HG02840 (cell line): Measurements from ENCODE around the gene SYMPK.
A peak's percentile ranks its signal among the peaks of the same experiment; 100 is the strongest.

Source experiments
- ATAC-seq: cut with Tn5 transposase; IDR thresholded peaks from one replicate; pipeline ENCODE4 v1.9.1; 2021; ENCODE audit warnings: mild to moderate bottlenecking, moderate library complexity, moderate number of reproducible peaks; ENCODE audit not compliant: unreplicated experiment, low FRiP score

SYMPK gene

DNA sequence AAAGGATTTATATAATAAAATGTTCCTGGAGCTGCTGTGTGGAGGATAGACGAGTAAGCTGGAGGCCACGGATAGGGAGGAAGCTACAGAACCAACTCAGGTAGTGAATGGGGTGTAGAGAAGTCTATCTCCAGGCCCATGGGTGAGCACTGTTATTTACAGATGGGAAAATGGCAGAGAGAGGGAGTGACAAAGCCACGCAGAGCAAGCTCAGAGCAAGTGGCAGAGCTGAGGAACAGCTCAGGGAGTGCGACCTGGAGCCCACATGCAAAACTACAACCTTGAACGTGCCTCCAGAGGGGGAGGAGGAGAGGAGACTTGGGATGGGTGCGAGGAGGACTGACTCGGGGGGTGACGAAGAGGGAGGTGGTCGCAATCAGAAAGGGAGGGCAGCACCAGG lies 34.4 kb downstream of the SYMPK start:
- ATAC-seq: no peak

DNA sequence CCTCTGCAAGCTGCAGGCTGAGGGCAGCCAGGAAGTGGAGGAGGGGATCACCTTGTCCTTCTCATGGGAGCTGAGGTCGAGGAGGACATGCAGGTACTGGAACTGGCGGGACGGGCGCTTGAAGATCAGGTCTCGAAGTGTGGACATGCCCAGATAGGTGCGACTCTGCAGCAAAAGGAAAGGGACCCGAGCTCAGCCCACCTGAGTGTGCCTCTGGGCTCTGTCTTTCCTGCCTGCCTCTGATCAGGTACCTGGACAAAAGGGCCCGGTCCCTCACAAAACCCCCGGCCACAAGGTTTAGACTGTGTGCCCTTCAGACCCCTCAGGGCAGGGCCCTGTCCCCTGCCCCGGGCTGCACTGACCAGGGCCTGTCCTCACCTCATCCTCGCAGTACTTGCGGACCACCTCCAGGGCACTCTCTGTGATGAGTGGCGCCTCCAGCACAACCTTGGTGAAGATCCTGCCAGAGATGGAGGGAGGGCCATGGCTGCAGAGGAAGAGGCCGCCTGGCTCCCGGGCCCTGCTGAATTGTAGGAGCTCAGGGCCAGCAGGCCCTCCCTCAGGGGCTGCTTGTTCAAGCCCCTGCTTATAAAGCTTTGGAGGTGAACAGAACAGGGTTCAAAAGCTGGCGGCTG lies 35.4 kb downstream of the SYMPK start:
- ATAC-seq: no peak

DNA sequence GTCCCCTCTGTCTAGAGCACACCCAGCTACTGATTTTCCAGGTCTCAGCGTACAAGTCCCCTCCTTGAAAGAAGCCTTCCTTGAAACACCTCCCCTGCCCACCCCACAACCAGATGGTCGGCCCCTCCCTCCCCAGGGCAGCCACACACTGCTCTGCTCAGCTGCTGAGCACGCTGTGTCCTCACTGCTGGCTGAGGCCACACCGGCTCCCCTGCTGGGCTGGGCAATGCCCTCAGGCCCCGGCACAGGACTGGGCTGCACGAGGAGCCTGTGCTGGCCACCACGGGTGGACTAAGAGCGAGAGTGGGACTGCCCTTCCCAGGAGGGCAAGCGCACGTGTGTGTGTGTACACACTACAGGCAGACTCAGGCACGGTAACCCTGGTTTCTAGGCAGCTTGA lies 36.0 kb downstream of the SYMPK start:
- no peak for ATAC-seq

DNA sequence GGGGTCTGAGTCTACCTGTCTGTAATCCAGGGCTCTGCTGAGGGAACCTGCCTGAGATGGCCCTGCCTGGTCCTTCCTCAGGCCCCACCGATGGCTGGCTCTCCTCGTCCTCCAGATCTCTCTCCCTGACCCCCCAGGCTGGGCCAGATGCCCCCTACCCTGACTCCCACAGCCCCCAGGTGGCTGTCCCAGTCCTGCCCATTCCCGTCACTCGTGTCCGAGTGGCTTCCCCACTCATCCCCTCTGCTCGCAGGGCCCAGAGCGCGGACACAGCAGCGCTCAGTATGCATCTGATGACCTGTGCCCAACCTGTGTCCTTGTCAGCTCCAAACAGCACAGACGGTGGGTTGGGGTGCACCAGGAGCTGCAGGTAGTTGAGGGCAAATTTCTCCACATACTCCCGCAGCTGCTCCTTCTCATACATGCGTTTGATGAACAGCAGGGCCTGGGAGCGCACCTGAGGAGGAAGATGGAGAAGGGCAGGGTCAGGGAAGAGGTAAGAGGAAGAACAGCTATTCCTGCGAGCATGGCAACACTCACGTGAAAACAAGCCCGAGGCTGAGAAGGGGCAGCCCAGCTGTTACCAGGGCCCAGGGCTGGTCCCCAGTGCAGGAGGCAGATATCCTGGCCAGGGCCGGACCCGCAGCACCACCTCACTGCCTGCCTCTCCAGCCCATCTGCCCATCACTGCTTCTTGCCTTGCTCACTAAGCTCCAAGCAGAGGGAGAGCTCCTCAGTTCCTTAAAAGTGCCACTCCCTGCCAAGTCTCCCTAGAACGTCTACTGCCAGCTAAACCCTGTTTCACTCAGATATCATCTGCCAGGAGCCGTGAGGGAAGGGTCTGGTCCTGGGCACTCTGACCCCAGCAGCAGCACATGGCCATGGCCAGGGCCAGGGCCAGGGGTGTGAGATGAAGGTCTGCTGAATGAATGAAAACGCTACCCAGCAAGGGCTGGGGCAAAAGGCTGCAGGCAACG lies 36.7 kb downstream of the SYMPK start:
- ATAC-seq: no peak

DNA sequence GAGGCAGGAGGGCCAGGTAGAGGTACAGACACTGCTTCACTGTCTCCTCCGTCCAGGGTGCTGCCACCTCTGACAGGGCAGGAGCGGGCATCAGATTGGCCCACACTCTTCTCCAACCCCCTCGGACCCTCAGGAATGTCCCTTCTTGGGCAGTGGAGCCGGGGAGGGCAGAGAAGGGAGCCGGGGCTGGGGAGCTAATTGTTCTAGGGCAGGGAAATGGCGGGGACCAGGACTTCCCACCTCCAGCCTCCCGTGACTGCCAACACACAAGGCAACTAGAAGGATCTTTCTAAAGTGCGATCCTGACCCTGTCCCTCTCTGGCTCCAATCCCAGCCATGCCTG lies 37.7 kb downstream of the SYMPK start:
- no peak for ATAC-seq

DNA sequence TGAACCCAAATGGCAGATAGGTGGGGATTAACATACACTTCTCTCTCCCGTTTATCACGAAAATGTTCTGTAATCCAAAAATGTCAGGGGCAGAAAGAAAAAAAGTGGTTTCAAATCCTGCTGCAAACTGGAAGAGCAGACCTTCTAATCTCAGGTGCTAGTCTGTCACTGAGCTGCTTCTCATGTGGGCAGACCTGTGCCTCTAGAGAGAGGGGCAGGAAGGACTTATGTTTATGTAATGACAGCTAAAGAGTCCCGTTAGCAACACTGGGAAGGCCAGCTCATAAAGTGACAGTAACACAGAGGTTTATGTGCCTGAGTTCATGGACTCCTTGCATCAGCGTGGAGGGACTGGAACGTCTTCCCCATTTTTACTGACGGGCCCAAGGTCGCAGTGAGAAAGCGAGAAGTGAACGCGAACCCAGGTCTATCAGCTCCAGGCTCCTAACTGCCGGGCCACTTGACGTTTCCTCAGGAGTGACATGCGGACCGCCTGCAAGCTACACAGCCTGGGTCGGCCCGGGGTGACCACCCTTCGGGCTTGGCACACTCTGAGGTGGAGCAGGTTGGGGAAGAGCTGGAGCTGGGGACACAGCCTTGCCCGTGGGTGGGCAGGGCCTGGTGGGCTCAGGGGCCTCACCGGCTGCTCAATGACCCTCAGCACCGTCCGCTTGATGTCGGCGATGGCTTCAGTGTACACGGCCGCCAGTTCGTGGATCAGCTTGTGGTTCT lies 38.2 kb downstream of the SYMPK start:
- no peak for ATAC-seq

DNA sequence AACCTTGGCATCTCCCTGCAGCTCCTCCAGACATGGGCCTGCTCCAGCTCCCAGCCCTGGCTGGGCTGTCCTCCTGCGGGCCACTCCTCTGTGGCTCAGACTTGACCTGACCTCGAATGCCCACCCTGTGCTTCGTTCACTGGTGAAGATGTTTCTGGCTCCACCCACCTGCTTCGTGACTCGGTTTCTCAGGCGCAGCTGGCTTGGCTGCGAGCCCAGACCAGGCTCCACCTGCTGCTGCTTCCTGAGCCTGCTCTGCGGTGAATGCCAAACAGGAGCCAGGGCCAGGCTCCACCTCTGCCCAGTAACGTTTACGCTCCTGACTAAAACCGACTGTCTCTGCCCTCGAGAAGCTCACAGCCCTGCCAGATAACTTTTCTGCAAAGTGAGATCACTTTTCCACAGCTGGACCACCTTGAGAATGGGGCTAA lies 38.9 kb downstream of the SYMPK start:
- ATAC-seq: no peak

DNA sequence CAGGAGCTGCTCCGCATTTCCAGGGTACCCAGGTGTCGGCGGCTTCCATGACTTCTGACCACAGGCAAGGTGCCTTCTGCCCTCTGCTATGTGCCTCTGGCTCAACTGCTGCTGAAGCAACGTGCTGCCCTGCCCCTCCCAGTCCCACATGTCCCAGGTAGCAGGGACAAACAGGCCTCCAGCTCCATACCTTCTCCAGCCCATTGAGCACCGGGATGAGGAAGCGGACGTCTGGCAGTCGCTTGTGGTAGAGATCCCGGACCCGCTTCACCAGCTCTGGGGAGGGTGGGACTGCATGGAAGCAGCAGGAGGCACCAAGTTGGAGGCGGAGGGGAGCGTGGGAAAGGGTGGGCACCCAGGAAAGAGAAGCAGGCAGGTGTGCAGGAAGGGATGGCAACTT lies 39.8 kb downstream of the SYMPK start:
- no peak for ATAC-seq

DNA sequence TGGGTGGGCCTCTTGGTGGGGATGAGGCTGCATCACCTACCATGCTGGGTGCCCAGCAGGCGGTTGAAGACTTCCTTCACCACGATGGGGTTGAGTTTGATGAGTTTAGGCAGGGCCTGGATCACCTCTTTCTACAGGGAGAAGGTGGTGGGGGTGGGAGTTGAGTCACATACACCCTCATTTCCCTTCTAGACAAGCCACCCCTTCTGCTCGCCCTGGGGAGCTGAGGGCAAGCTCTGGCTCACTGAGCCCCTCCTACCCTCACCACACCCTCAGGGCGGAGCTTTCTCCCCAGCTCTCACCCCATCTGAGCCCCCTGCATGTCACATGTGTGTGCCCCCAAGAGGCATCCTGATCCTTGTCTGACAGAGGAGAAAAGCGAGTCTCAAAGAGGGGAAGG lies 40.2 kb downstream of the SYMPK start:
- no peak for ATAC-seq

DNA sequence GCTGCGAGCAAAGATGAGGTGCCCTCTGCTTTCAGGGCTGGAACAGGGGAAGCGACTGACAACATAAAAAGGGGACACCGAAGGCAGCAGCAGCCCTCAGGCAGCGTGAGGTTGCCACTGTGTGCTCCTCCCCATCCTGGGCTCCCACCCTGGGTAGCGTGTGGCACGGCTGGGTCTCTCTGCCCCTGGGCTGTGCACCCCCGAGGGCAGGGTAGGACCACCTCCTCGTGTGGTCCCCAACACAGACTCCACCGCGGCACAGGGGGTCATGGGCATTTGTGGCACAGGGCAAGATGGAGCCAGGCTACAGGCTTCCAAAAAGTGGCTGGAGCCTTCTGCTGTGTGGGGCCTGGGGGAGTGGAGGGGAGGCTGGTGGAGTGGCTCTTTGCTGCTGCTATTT lies 41.4 kb downstream of the SYMPK start:
- ATAC-seq: no peak

DNA sequence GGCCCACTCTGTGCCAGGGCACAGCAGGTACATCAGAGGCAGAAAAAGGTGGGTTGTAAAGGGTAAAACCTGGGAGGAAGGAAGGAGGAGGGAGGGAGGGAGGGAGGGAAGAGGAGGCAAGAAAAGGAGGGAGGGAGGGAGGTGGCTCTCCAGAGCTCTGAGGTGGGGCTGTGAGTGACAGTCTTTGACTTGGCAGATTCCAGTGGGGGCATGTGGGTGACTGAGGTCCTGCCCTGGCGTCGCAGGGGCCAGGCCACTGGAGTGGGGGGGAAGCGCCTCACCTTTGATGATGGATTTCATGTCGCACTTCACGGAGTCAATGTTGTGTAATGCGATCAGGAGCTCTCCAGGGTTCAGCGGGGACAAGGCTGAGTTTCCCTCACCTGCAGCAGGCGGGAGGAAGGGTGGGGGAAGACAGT lies 41.8 kb downstream of the SYMPK start:
- ATAC-seq: no peak

DNA sequence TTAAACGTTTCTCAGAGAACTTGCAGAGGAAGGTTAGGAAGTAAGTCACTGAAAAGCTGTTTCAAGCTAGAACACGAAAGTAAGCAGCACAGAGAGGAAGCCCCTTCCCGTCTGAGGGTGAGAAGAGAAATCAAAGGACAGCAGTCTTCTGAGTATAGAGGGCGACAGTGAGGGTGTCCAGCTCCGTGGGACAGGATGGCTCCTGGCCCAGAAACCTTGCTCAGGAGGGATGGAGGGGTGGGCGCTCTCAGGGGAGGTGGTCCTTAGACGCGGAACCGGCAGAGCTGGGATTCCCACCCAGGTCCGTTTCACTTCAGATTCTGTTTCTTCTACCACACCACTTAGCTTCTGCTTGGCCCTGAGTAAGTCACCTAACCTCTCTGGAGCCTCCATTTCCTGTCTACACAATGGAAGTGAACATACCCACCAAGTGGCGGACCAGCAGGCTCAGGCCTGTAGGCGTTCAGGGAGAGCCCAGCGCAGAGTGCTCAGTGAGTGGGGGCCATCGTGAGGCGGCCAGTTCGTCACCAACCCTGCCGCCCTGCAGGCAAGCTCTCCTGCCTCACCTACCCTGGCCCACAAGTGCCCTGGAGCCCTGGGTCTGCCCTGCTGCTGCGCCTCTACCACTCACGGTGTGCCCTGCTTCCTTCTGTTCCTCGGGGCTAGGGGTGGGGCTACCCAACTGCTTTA lies 42.4 kb downstream of the SYMPK start:
- no peak for ATAC-seq

DNA sequence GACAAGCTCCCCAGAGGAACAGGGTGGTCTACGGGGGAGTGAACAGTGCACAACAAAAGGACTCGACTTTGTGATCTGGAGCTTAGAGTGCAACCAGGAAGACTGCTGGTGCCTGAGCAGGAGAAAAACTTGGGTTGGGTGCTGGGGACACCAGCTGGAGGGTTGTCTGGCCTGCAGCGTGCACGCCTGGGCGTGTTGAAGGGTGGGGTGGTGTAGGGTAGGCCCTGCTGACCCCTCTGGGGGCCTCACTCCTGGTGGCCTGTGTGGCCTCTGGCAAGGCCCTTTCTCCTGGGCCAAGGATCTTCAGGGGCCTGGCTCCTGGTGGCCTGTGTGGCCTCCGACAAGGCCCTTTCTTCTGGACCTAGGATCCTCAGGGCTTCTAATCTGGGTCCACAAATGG lies 43.2 kb downstream of the SYMPK start:
- ATAC-seq: no peak

DNA sequence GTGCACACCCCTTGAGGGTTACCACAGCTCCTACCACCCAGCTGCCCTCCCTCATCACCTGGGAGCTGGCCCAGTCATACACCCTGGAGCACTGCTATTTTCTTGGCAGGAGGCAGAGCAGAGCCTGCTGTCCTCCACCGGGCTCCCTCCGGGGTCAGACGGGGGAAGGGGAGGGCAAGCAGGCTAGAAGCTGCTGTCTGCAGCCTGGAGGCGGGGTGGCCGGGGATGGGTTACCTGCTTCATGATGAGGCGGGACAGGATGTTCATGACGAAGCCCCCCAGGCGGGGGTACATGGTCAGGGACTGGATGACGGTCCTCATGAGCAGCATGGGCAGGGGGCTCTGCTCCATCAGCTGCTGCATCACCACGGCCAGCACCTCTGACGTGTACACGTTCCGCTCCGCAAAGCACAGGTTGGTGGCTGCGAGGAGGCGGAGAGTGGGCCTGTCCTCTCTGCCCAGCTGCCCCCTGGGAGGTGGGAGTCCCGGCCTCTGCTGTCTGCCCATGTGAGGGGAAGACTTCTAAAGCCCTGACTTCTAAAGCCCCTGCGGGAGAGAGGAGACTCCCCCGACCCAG lies 45.1 kb downstream of the SYMPK start:
- no peak for ATAC-seq

DNA sequence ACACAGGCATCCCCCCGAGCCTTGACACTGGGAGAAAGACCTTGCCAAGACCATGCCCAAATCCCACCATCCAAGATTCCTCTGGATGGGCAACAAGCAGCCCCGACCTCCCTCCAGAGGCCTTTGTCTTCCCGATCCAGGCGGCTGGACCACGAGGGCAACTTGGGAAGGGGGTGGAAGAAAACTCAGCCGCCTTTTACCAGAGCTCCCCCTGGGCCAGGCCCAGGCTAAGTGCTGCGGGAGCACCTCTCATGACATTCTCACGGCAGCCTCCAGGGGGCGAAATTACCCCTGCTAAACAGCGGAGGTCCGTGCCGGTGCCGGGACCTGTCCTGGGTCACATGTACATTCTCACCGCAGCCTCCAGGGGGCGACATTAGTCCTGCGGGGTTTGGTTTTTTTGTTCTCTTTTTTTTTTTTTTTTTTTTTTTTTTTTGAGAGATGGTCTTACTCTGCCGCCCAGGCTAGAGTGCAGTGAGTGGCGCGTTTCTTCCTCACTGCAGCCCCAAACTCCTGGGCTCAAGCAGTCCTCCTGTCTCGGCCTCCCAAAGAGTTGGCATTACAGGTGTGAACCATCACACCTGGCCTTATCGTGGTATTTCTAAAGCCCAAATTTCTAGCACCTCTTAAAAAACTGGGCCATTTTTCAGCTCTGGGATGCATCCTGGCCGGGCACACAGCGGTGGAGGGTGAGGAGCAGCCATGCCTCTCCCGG lies 45.8 kb downstream of the SYMPK start:
- peak; percentile 88 for ATAC-seq

DNA sequence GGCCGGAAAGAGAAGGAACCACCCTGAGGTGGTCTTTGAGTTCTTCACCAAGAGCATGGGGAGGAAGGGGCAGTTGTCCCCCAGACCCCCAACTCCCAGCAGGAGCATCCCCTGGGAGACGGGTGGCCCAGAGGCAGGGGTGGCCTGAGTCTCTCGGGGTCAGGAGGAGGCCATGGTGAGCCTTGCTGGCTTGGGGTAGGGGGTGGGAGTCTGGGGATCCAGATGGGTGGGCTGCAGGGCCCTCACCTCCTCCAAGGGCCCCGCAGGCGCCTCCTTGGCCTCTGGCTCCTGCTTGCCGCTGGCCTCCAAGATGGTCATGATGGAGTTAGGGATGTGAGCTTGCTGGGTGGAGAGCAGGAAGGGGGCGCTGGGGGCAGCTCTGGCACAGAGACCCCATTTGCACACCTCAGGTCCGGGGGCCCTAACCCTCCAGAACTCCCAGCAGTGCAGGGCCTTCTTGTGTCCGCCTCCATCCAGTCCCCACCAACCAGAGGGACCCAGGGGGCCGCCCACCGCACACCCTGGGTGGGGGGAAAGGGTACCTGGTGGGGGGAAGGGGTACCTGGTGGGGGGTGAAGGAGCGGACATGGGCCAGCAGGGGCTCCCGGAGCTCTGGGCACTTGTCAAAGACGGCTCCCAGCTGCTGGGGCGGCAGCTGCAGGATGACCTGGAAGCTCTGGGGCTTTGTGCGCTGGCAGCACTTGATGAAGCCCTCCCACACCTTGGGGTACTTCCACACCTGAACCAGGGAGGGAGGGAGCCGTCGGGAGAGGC lies 46.5 kb downstream of the SYMPK start:
- no peak for ATAC-seq

DNA sequence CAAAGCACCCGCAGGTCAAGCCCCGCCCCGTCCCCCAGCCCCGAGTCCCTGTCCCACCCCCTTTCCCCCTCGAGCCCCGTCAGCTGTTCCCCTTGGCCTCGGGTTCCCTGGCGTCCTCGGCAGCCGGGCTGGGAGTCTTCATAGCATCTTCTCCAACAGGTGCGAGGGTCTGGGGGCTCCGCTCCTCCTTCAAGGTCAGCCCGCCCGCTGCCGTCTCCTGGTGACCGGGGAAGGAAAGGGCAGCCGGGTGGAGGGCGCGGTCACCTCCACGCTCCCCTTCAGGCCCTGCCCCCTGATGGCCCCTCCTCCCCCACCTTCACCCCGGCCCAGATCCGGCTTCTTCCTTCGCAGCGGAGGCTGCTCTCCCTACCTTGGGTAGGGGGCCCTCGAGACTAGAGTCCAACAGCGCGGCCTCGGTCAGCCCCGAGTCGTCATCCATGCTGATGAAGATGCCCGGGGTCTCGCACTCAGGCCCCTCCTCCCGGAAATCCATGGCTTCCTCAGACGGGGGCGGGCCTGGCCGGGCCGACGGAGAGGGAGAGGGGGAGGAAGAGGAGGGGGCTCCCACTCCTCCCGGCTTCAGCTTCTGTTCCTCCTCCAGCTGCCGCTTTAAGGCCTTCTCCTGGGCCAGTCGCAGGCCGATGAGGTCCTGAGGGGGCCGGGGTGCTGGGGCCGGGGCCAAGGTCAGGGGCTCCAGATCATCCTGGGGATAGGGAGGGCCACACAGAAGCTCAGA lies 47.3 kb downstream of the SYMPK start:
- no peak for ATAC-seq

DNA sequence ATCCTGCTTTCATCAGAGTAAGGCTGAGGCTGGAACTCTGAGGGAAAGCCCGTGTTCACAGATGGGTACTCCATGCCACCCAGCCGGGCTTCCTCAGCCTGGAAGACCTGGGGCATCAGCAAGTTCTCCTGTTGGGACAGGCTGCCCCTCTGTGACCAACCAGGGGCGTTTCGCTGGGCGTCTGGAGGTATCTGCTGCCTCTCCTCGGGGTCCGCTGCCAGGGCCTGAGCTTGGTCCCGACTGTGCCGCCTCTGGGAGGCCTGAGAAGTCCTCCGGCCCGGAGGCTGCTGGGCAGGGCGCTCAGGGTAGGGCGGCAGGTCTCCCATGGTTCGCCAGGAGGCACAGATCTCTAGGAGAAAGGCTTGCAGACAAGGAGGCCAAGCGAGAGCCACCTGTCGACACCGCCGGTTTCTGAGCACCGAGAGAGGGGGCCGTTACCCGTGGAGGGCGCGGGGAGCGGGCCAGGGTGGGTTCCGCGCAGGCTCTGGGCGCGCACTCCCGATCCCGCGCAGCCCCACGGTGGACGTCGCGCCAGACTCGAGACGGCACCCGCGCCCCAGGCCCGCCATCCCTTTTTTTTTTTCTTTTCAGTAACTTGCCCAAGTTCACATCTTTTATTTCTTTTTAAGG lies 48.0 kb downstream of the SYMPK start, which contains the start of gene RSPH6A:
RSPH6A (minus strand) TSS at position 458 of the 630 bp plus-strand sequence; CDS start at position 326, 132 bp downstream.
- ATAC-seq: no peak
